Endodermal cell (in vitro differentiated cells): ENCODE data around the gene TAB3. TPM values are rescaled to one million over a fixed set of nuclear protein-coding genes. Genes with fewer than 3 reads are reported as not detected.

ENCODE experiments used
- DNase-seq: peaks from one replicate; pipeline ENCODE4 v3.0.0-alpha.2; 2017
- H3K27ac ChIP-seq: 2 replicates; pipeline ENCODE4 v1.5.1; 2013; ENCODE audit warnings: mild to moderate bottlenecking, low read depth, low read length, moderate library complexity
- H3K27me3 ChIP-seq: 2 replicates; pipeline ENCODE4 v1.6.1; 2013; ENCODE audit warnings: mild to moderate bottlenecking, low read length, moderate library complexity; ENCODE audit not compliant: insufficient read depth, control insufficient read depth, poor library complexity, severe bottlenecking
- H3K36me3 ChIP-seq: 2 replicates; pipeline ENCODE4 v1.7.0; 2013; ENCODE audit warnings: mild to moderate bottlenecking, low read length, moderate library complexity; ENCODE audit not compliant: control insufficient read depth, insufficient read depth
- H3K4me1 ChIP-seq: one replicate; pipeline ENCODE4 v1.7.0; 2013; ENCODE audit warnings: low read length; ENCODE audit not compliant: control insufficient read depth, insufficient read depth
- H3K4me3 ChIP-seq: 2 replicates; pipeline ENCODE4 v1.5.1; 2013; ENCODE audit warnings: mild to moderate bottlenecking, low read length, moderate library complexity
- H3K9ac ChIP-seq: 2 replicates; pipeline ENCODE4 v1.6.1; 2013; ENCODE audit warnings: mild to moderate bottlenecking, low read length, moderate library complexity; ENCODE audit not compliant: poor library complexity, severe bottlenecking; ENCODE audit errors: extremely low read depth
- H3K9me3 ChIP-seq: 2 replicates; pipeline ENCODE4 v1.6.1; 2013; ENCODE audit warnings: mild to moderate bottlenecking, low read length, moderate library complexity; ENCODE audit not compliant: control insufficient read depth
- H3K27ac Mint-ChIP-seq: 2 replicates; pipeline ENCODE4 v1.8.0; 2020; ENCODE audit warnings: mixed read lengths
- H3K27me3 Mint-ChIP-seq: 2 replicates; pipeline ENCODE4 v1.8.0; 2021; ENCODE audit warnings: mild to moderate bottlenecking, mixed read lengths; ENCODE audit not compliant: insufficient read depth
- H3K36me3 Mint-ChIP-seq: 2 replicates; pipeline ENCODE4 v1.8.0; 2020; ENCODE audit warnings: low read depth, mixed read lengths
- H3K4me1 Mint-ChIP-seq: 2 replicates; pipeline ENCODE4 v1.8.0; 2020; ENCODE audit warnings: mixed read lengths
- H3K4me3 Mint-ChIP-seq: 2 replicates; pipeline ENCODE4 v1.8.0; 2020; ENCODE audit warnings: mild to moderate bottlenecking, moderate library complexity, mixed read lengths
- H3K9me3 Mint-ChIP-seq: 2 replicates; pipeline ENCODE4 v1.8.0; 2020; ENCODE audit warnings: mild to moderate bottlenecking, mixed read lengths
- CTCF ChIP-seq: fragments of 200-600 bp; sonication (generic); conservative IDR thresholded peaks from 2 replicates; pipeline ENCODE4 v1.5.0; 2021; ENCODE audit warnings: antibody characterized with exemption, mild to moderate bottlenecking
- WGBS, 2 experiments: methylation state at CpG; one replicate each; pipeline versions ENCODE4 v1.1.5 to v1.1.7; 2013; ENCODE audit warnings: missing lambda C conversion rate in 2 of 2, mixed read lengths in 1 of 2; ENCODE audit not compliant: insufficient coverage in 1 of 2, insufficient read length in 1 of 2; 5-methylcytosine and 5-hydroxymethylcytosine counted together
- total RNA-seq, 2 donors: library from RNA; stranded (reverse); fragmentation: NEBNext Ultra II Directional in 1 of 2; extraction: Animal tissue kit (Norgen Biotek cat#: 25700) in 1 of 2; gene quantifications; 2 replicates in 1 of 2; 3 replicates in 1 of 2; pipeline ENCODE4 v1.2.1, GENCODE V29; 2021

The TAB3 gene
- total RNA-seq, 2 donors from 2014 or later: 19.8 to 23.2 TPM

DNA sequence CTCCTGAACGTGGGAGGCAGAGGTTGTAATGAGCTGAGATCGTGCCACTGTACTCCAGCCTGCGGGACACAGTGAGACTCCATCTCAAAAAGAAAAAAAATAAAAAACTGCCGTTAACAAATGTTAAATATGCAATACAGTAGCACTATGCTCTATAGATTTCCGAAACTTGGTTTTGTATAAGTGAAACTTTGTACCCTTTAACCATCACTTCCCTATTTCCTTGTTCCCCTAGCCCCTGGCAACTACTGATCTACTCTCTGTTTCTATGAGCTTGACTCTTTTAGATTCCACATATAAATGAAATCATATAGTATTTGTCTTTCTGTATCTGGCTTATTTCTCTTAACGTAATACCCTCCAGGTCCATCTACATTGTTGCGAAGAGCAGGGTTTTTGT, 74.1 kb downstream of the TAB3 start:
- TF ChIP-seq CTCF: no peak
- WGBS, 2 experiments: 97% methylated on average over 3 of the region's 7 CpGs; no CpG with 5 or more reads in 1 of the 2 experiments
- no peak overlapping the region for H3K27ac ChIP-seq
- no peak for DNase-seq
- no peaks in the 10 kb centered on the region for H3K27me3 Mint-ChIP-seq
- H3K36me3 ChIP-seq: no peaks in the 10 kb centered on the region
- no peaks in the 10 kb centered on the region for H3K27me3 ChIP-seq
- H3K9ac ChIP-seq: no peak overlapping the region
- no peaks in the 10 kb centered on the region for H3K36me3 Mint-ChIP-seq
- no peak overlapping the region for H3K4me3 ChIP-seq
- no peaks in the 10 kb centered on the region for H3K9me3 ChIP-seq
- no peak overlapping the region for H3K4me3 Mint-ChIP-seq
- no peak overlapping the region for H3K27ac Mint-ChIP-seq
- H3K4me1 ChIP-seq: no peaks in the 10 kb centered on the region
- H3K4me1 Mint-ChIP-seq: no peaks in the 10 kb centered on the region
- H3K9me3 Mint-ChIP-seq: peaks cover 7% of the 10 kb centered on the region

GRCh38 chrX:30812326-30812725, 76.7 kb downstream of the TAB3 start:
- Histone ChIP-seq H3K27me3 (no peaks in the 10 kb centered on the region), H3K4me3 (no peak overlapping the region), H3K36me3 (no peaks in the 10 kb centered on the region), H3K9me3 (no peaks in the 10 kb centered on the region), H3K4me1 (no peaks in the 10 kb centered on the region), H3K27ac (no peak overlapping the region), H3K9ac (no peak overlapping the region)
- no peak for TF ChIP-seq CTCF
- no peak overlapping the region for H3K27ac Mint-ChIP-seq
- no peak overlapping the region for H3K4me3 Mint-ChIP-seq
- no peaks in the 10 kb centered on the region for H3K36me3 Mint-ChIP-seq
- H3K4me1 Mint-ChIP-seq: no peaks in the 10 kb centered on the region
- no CpG with 5 or more reads among the region's 1 CpG for WGBS, 2 experiments
- no peaks in the 10 kb centered on the region for H3K27me3 Mint-ChIP-seq
- no peak for DNase-seq
- H3K9me3 Mint-ChIP-seq: peaks cover 6% of the 10 kb centered on the region

DNA sequence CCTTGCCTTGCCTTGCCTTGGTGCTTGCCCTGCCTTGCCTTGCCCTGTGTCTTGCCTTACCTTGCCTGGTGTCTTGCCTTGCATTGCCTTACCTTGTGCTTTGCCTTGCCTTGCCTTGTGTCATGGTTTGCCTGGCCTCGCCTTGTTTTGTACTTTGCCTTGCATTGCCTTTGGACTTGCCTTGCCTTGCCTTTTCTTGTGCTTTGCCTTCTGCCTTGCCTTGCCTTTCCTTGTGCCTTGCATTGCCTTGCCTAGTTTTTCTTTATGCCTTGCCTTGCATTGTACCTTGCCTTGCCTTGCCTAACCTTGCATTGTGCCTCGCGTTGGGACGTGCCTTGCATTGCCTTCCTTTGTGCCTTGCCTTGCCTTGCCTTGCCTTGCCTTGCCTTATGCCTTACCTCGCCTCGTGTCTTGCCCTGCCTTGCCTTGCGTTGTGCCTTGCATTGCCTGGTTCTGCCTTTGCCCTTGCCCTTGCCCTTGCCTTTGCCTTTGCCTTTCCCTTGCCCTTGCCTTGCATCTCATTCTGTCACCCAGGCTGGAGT, 82.8 kb downstream of the TAB3 start:
- H3K27ac ChIP-seq: no peak overlapping the region
- Mint-ChIP-seq H3K36me3 (no peaks in the 10 kb centered on the region), H3K4me3 (no peak overlapping the region), H3K27me3 (no peaks in the 10 kb centered on the region), H3K27ac (no peak overlapping the region), H3K9me3 (peaks cover 6% of the 10 kb centered on the region), H3K4me1 (no peaks in the 10 kb centered on the region)
- no peak overlapping the region for H3K4me3 ChIP-seq
- WGBS, 2 experiments: 88 to 94% methylated on average over 1 to 7 of the region's 7 CpGs
- H3K36me3 ChIP-seq: no peaks in the 10 kb centered on the region
- H3K27me3 ChIP-seq: no peaks in the 10 kb centered on the region
- no peaks in the 10 kb centered on the region for H3K4me1 ChIP-seq
- H3K9me3 ChIP-seq: no peaks in the 10 kb centered on the region
- no peak for DNase-seq
- TF ChIP-seq CTCF: no peak
- no peak overlapping the region for H3K9ac ChIP-seq
